CD4-positive, alpha-beta T cell treated with Interleukin-6 for 4 hours (primary cell): ENCODE data around the gene PLK2.
A peak's percentile ranks its signal among the peaks of the same experiment; 100 is the strongest.

Experiments
- DNase-seq: peaks from one replicate; pipeline ENCODE4 v3.0.0-alpha.2; 2020; ENCODE audit warnings: mixed read lengths

Gene PLK2

GRCh38 chr5:58477760-58478376 is 18.0 kb upstream of the PLK2 start:
- DNase-seq: no peak

DNA sequence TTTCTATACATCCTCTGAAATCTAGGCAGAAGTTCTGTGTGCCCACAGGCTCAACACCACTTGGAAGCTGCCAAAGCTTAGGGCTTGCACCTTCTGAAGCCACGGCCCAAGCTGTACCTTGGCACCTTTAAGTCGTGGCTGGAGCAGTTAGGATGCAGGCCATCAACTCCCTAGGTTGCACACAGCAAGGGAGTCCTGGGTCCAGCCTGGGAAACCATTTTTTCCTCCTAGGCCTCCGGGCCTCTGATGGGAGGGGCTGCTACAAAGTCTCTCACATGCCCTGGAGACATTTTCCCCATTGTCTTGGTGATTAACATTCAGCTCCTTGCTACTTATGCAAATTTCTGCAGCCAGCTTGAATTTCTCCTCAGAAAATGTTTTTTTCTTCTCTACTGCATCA is 15.5 kb upstream of the PLK2 start:
- no peak for DNase-seq

- no peak for DNase-seq
Observed at GRCh38 chr5:58469896-58470295, 10.0 kb upstream of the PLK2 start.

GRCh38 chr5:58466939-58467338 is 7.1 kb upstream of the PLK2 start:
- peak; percentile 24 for DNase-seq

DNA sequence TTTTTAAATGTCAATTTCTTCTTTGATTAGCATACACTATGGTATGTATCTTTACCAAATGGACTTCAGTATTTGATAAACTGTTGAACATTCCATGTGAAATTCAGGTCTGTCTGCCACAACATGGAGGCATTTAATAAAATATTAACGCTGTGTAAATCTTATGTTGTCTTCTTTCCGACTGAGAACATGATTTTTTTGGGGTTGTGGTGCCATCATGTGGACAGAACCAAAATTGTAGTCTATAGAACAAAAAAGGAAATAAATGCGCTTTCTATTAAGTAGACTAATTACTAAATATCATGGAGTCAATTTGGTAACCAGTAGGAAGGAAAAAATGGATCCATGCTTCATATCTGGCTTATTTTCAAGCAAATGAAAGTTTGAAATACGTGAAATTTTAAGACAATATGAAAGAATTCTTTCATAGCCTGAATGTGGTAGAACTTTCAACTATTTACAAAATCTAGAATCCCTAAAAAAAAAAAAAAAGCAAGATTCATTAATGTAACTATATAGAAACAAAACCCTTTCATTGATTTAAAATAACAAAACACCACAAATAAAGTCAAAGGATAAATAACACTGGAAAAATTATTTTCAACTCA is 2.8 kb upstream of the PLK2 start:
- peak; percentile 61 for DNase-seq

DNA sequence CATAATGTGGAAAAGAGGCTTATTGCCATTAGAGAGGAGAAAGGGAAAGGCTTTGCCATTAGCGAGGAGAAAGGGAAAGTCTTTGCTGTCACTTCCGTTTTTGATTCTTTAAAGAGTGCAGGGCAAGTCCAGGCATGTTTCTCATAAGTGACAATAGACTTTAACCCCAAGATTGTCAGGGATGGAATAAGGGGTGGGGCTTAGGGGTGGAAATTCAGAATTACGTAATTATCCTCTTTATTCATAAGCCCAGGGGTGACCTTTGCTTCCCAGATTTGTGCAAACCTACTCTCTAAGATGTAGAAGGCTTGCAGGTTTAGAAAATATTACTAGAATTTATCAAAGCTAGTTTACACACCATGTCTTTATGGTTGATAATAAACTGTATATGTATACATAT is 2.3 kb upstream of the PLK2 start:
- no peak for DNase-seq

DNA sequence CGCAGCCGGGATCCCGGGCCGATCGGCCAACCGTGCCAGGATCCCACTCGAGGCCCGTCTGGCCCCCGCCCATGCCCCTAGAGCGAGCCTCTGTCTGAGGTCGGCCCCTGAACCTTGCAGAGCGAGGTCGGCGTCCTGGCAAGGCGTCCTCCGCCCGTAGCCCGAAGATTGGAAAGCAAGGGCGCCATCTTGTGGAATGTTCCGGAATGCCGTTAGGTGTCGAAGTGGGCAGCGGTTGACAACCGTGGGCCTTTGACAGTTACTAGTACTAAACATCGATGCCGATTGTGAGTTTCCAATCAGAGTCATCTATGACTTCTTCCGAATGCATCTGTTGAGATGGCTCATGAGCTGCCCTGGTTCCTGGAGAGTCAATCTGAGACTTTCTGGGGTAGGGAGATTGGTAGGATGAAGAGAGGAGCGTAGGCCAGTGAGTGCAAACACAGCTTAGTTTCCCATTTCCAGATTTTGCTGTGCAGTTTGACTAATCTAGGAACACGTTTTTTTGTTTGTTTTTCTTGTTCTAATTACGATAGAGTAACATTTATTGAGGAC is 923 bp upstream of the PLK2 start:
- DNase-seq: peak; percentile 91

DNA sequence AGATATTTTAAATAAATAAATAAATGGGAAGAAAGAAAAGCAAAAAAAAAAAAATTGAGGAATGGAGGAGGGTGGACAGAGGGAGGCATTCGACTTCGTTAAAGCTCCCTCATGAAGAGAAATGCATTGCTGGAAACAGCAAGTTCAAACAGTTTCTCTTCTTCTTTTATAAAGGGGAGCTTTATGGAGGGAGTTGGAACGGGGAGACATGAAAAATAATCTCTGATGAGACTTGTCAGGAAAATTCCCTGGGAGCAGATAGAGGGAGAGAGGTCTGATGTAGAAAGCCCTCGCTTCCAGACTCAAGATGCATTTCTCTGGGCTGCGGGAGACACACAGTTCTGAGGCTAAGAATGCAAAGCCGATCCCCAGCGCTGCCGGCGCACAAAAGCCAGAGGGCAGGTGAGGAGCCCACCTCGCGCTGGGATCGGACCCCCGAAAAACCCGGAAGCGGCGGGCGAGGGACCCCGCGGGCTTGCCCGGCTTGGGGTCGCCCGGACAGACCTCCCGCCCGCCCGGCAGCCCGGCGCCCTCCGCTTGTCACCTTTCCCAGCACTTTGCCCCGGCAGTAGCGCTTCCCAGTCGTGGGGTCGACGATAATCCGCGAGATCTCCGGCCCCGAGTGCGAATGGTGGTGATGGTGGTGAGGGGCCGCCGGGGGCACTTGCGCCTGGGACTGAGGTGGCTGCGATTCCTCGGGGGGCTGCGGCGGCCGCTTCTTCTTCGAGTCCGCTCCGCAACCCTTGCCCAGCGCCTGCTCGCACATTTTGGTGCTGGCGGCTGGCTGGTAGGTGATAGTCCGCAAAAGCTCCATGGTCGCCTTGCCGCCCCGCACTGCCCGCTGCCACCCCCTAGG is 512 bp downstream of the PLK2 start:
- DNase-seq: no peak

DNA sequence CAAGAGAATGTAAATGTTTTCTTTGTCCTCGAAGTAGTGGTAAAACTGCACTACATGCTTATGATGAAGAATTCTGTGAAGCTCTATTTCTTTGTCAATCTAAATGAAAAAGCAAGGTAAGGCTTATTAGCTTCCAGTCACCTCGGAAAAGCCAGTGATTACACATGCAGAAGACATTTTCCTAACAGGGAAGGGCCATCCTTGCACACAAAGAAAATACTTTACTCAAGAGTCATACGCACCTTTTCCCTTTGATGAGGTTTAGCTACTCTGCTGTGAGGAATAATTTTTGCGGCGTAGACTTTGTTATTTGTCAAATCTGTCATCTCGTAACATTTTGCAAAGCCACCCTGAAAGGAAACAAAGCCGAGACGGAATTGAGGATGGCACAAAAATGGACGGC is 1.1 kb downstream of the PLK2 start:
- no peak for DNase-seq

GRCh38 chr5:58458141-58458742 is 1.6 kb downstream of the PLK2 start:
- DNase-seq: no peak

DNA sequence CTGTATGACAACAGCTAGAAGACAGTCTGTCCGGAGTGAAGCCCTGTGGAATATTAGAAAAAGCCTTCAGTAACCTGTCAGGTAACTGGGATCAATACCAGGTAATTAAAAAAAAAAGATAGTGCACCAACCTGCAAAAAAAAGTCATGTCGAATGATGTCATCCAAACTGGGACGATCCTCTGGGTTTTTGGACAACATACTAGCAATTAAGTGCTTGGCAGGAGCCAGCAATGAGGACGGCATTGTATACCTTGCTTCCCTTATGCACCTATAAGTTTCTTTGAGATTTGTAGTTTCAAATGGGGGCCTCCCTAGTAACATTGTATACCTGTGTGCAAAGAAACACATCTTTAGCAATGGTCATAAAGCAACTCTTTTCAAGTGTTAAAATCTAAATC is 2.8 kb downstream of the PLK2 start:
- no peak for DNase-seq

GRCh38 chr5:58456486-58456885 is 3.4 kb downstream of the PLK2 start:
- no peak for DNase-seq

- no peak for DNase-seq
Observed at GRCh38 chr5:58456026-58456425, 3.9 kb downstream of the PLK2 start.

DNA sequence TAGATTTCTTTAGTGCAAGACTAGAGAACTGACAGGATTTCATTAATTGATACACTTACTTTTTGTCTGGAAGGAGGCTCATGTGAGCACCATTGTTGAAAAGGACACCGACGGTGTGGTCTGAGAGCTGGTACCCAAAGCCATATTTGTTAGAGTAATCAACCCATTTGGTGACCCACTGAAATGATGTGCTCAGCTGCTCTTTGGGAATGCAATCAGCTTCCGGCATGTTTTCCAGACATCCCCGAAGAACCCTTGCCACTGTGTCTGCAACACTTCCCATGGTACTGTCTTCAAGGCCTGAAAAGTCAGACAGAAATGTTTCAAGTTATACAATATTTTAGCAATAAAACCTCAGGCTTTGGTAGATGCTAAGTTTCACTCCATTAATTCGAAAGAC is 4.4 kb downstream of the PLK2 start:
- DNase-seq: no peak

- DNase-seq: no peak
Observed at GRCh38 chr5:58455066-58455465, 4.8 kb downstream of the PLK2 start.

- DNase-seq: no peak
Observed at GRCh38 chr5:58454025-58454424, 5.9 kb downstream of the PLK2 start.

- DNase-seq: no peak
Observed at GRCh38 chr5:58453306-58453705, 6.6 kb downstream of the PLK2 start.

DNA sequence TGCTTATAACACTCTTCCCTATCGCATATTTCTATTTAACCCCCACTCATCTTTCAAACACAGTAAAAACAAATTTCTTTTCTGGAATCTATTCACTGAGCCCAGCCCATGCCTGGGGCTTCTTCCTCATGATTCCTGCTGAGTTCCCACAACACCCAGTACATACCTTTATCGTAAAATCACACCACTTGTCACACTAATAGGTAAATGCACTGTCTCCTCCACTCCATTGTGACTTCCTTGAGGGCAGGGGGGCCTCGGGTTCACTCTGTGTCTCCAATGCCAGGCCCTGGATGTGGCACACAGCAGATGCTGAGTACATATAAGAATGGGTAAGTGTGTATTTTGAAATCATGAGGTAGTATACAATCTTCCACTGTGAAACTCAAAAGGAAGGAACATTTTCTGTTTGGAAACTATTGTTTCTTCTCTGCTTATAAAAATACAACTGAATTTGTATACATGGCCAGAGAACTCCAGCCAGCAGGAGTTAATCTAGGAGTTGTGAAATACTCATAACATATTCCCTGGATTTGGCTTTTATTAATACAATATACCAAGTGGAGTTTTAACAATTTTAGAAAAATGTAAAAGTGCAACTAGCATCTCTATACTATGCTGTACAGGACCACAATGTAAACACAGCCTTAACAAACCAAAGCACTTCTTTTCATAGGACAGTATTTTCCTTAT is 7.2 kb downstream of the PLK2 start:
- no peak for DNase-seq

- DNase-seq: no peak
Observed at GRCh38 chr5:58451732-58452565, 7.9 kb downstream of the PLK2 start.

- no peak for DNase-seq
Observed at GRCh38 chr5:58450811-58451629, 8.9 kb downstream of the PLK2 start.

DNA sequence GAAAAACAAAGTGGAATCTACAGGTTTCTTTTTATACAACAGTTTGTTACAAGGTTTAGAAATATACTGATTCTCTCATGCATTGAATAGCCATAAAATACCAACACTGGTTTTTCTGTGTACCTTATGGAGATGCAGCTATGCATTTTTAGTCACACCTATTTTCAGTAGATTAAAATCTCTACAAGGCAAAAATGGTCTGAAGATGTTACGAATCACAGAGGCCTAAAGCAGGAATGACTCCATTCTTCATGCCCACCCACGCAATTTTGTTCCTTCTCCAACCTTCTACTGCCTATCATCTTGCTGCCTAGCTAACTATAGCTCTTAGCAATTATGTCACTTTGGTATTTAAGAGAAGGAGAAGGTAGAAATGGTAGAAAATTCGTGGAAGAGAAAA is 9.9 kb downstream of the PLK2 start:
- DNase-seq: no peak
